Progenitor cell of endocrine pancreas (in vitro differentiated cells): ENCODE results near the gene ACTRT2. TPM values are rescaled to one million over a fixed set of nuclear protein-coding genes. Genes with fewer than 3 reads are reported as not detected.

Source experiments
- DNase-seq: peaks from one replicate; pipeline ENCODE4 v3.0.0; 2021; ENCODE audit warnings: low spot score; ENCODE audit not compliant: unreplicated experiment
- H3K27ac Mint-ChIP-seq: 2 replicates; pipeline ENCODE4 v1.8.0; 2021; ENCODE audit warnings: mild to moderate bottlenecking, moderate library complexity, mixed read lengths
- H3K27me3 Mint-ChIP-seq: 2 replicates; pipeline ENCODE4 v1.8.0; 2021; ENCODE audit warnings: mixed read lengths
- H3K36me3 Mint-ChIP-seq: 2 replicates; pipeline ENCODE4 v1.8.0; 2022; ENCODE audit warnings: mixed read lengths; ENCODE audit not compliant: insufficient read depth
- H3K4me1 Mint-ChIP-seq: 2 replicates; pipeline ENCODE4 v1.8.0; 2021; ENCODE audit warnings: low read depth, mixed read lengths
- H3K4me3 Mint-ChIP-seq: 2 replicates; pipeline ENCODE4 v1.8.0; 2021; ENCODE audit warnings: low read depth, mild to moderate bottlenecking, moderate library complexity, mixed read lengths
- H3K9me3 Mint-ChIP-seq: 2 replicates; pipeline ENCODE4 v1.8.0; 2021; ENCODE audit warnings: low read depth, mixed read lengths
- CTCF ChIP-seq: fragments of 200-600 bp; sonication (generic); IDR thresholded peaks from one replicate; pipeline ENCODE4 v1.5.0; 2021; ENCODE audit warnings: antibody characterized with exemption, mild to moderate bottlenecking; ENCODE audit not compliant: unreplicated experiment
- total RNA-seq: library from RNA; stranded (reverse); gene quantifications from 2 replicates; pipeline ENCODE4 v1.2.1, GENCODE V29; 2021

ACTRT2 gene
- total RNA-seq, 1 donor from 2014 or later, result not detected

- H3K27ac Mint-ChIP-seq, result peak within 1 kb of the TSS; percentile 89
- DNase-seq, result peak; percentile 46
- H3K4me1 Mint-ChIP-seq, result peaks cover 19% of the 10 kb centered on the region
- peak within 1 kb of the TSS; percentile 93 for H3K4me3 Mint-ChIP-seq
- H3K9me3 Mint-ChIP-seq, result no peaks in the 10 kb centered on the region
- TF ChIP-seq CTCF, result no peak
- peaks cover 4% of the 10 kb centered on the region for H3K36me3 Mint-ChIP-seq
- peaks cover 10% of the 10 kb centered on the region for H3K27me3 Mint-ChIP-seq
Measured at GRCh38 chr1:3068564-3069431, 47.5 kb downstream of the ACTRT2 start, which contains the start of gene PRDM16. Gene PRDM16, plus strand, starts transcription at chr1:3069203. Its CDS starts 57 bp downstream, at chr1:3069260.

- Mint-ChIP-seq H3K27ac (peak overlapping the region; percentile 71), H3K36me3 (peaks cover 2% of the 10 kb centered on the region), H3K9me3 (no peaks in the 10 kb centered on the region), H3K4me1 (peaks cover 23% of the 10 kb centered on the region), H3K27me3 (peaks cover 6% of the 10 kb centered on the region), H3K4me3 (peak overlapping the region; percentile 78)
- TF ChIP-seq CTCF, result peak; percentile 62
- DNase-seq, result peak; percentile 56
Measured at GRCh38 chr1:3069491-3070308, 48.4 kb downstream of the ACTRT2 start.

GRCh38 chr1:3070309-3070643 lies 49.0 kb downstream of the ACTRT2 start:
- no peak overlapping the region for H3K27ac Mint-ChIP-seq
- H3K9me3 Mint-ChIP-seq, result no peaks in the 10 kb centered on the region
- H3K4me3 Mint-ChIP-seq, result no peak overlapping the region
- peaks cover 24% of the 10 kb centered on the region for H3K4me1 Mint-ChIP-seq
- H3K36me3 Mint-ChIP-seq, result no peaks in the 10 kb centered on the region
- peaks cover 2% of the 10 kb centered on the region for H3K27me3 Mint-ChIP-seq
- no peak for DNase-seq
- TF ChIP-seq CTCF, result no peak

GRCh38 chr1:3070644-3071564 lies 49.6 kb downstream of the ACTRT2 start:
- no peak for TF ChIP-seq CTCF
- H3K4me3 Mint-ChIP-seq, result peak overlapping the region; percentile 72
- no peak for DNase-seq
- H3K27ac Mint-ChIP-seq, result peak overlapping the region; percentile 62
- no peaks in the 10 kb centered on the region for H3K9me3 Mint-ChIP-seq
- H3K27me3 Mint-ChIP-seq, result peaks cover 2% of the 10 kb centered on the region
- H3K36me3 Mint-ChIP-seq, result no peaks in the 10 kb centered on the region
- H3K4me1 Mint-ChIP-seq, result peaks cover 24% of the 10 kb centered on the region
